ENCODE data around the gene PLET1. TPM values are rescaled to one million over a fixed set of nuclear protein-coding genes. Genes with fewer than 3 reads are reported as not detected.

Gene PLET1
- total and polyA plus RNA-seq, 12 donors = not detected

GRCh38 chr11:112278803-112279202, 18.1 kb upstream of the PLET1 start:
- H3K36me3 ChIP-seq (replicated peaks in 1 of 2) = no peaks in the 10 kb centered on the region
- H3K4me3 ChIP-seq = no peak overlapping the region
- peaks cover 0 to 3% of the 10 kb centered on the region in 2 donors for H3K4me1 ChIP-seq (replicated peaks in 1 of 2)
- no peak for DNase-seq
- intact Hi-C loops (cut with DNase I) = loop anchor here in 1 of 2 donors (5.0 kb wide), 1 partner anchor 57 kb away; no protein-coding TSS in a partner anchor
- no peaks in the 10 kb centered on the region for H3K27me3 ChIP-seq
- H3K9me3 ChIP-seq (replicated peaks in 1 of 3) = no peaks in the 10 kb centered on the region
- 79 to 91% (median 85%) methylated on average over 3 of the region's 3 CpGs for WGBS, 4 donors
- no peak overlapping the region for H3K27ac ChIP-seq
- TF ChIP-seq POLR2A (IDR thresholded peaks at IDR 0.05) = no peak
- TF ChIP-seq CTCF (IDR thresholded peaks at IDR 0.05) = no peak

GRCh38 chr11:112277941-112278340, 17.3 kb upstream of the PLET1 start:
- Histone ChIP-seq H3K4me3 (no peak overlapping the region), H3K9me3 (replicated peaks in 1 of 3) (no peaks in the 10 kb centered on the region), H3K27me3 (no peaks in the 10 kb centered on the region), H3K36me3 (replicated peaks in 1 of 2) (no peaks in the 10 kb centered on the region), H3K4me1 (replicated peaks in 1 of 2) (peaks cover 0 to 3% of the 10 kb centered on the region in 2 donors), H3K27ac (no peak overlapping the region)
- intact Hi-C loops (cut with DNase I) = loop anchor here in 1 of 2 donors (5.0 kb wide), 1 partner anchor 56 kb away; no protein-coding TSS in a partner anchor
- TF ChIP-seq CTCF (IDR thresholded peaks at IDR 0.05) (no peak), POLR2A (IDR thresholded peaks at IDR 0.05) (no peak)
- no peak for DNase-seq

GRCh38 chr11:112277029-112277428, 16.4 kb upstream of the PLET1 start:
- TF ChIP-seq CTCF (IDR thresholded peaks at IDR 0.05) = no peak
- TF ChIP-seq POLR2A (IDR thresholded peaks at IDR 0.05) = no peak
- no peaks in the 10 kb centered on the region for H3K36me3 ChIP-seq (replicated peaks in 1 of 2)

GRCh38 chr11:112274007-112274783, 13.5 kb upstream of the PLET1 start:
- WGBS, 4 donors = 93 to 96% (median 95%) methylated on average over 7 of the region's 7 CpGs
- Histone ChIP-seq H3K9me3 (replicated peaks in 1 of 3) (no peaks in the 10 kb centered on the region), H3K4me1 (replicated peaks in 1 of 2) (no peaks in the 10 kb centered on the region), H3K27me3 (no peaks in the 10 kb centered on the region), H3K27ac (no peak overlapping the region), H3K4me3 (no peak overlapping the region), H3K36me3 (replicated peaks in 1 of 2) (no peaks in the 10 kb centered on the region)
- no peak for DNase-seq
- TF ChIP-seq POLR2A (IDR thresholded peaks at IDR 0.05) (no peak), CTCF (IDR thresholded peaks at IDR 0.05) (no peak)
- intact Hi-C loops (cut with DNase I) = no loop called here

More at GRCh38 chr11:112277029-112277428, 16.4 kb upstream of the PLET1 start:
- DNase-seq = no peak
- intact Hi-C loops (cut with DNase I) = loop anchor here in 1 of 2 donors (5.0 kb wide), 1 partner anchor 55 kb away; no protein-coding TSS in a partner anchor
- Histone ChIP-seq H3K27ac (no peak overlapping the region), H3K9me3 (replicated peaks in 1 of 3) (no peaks in the 10 kb centered on the region), H3K27me3 (no peaks in the 10 kb centered on the region), H3K4me1 (replicated peaks in 1 of 2) (peaks cover 0 to 3% of the 10 kb centered on the region in 2 donors), H3K4me3 (no peak overlapping the region)
- 72 to 81% (median 76%) methylated on average over 1 of the region's 1 CpG for WGBS, 4 donors

All from adrenal gland (tissue), 12 donors.